Esophagus muscularis mucosa (tissue), 4 donors: ENCODE results near the gene EHBP1.

Experiments used
- EP300 ChIP-seq: sonication (generic); formaldehyde crosslinking; IDR thresholded peaks from one replicate; pipeline ENCODE4 v1.6.1; 2017; ENCODE audit warnings: antibody characterized with exemption
- POLR2A ChIP-seq: fragments of 450-650 bp; IDR thresholded peaks from one replicate; pipeline ENCODE4 v1.6.1; 2017; ENCODE audit warnings: antibody characterized with exemption, moderate library complexity, mild to moderate bottlenecking, low read depth
- TF ChIP-seq, protein P1 (sequence below), 3 experiments: fragments of 200-600 bp in 2 of 3; fragments of 450-650 bp in 1 of 3; sonication (generic) in 2 of 3; IDR thresholded peaks; one replicate each; pipeline ENCODE4 v1.5.1; 2017 to 2019; ENCODE audit warnings: antibody characterized with exemption in 3 of 3, mild to moderate bottlenecking in 2 of 3, moderate library complexity in 1 of 3

- TF ChIP-seq, protein P1, sequence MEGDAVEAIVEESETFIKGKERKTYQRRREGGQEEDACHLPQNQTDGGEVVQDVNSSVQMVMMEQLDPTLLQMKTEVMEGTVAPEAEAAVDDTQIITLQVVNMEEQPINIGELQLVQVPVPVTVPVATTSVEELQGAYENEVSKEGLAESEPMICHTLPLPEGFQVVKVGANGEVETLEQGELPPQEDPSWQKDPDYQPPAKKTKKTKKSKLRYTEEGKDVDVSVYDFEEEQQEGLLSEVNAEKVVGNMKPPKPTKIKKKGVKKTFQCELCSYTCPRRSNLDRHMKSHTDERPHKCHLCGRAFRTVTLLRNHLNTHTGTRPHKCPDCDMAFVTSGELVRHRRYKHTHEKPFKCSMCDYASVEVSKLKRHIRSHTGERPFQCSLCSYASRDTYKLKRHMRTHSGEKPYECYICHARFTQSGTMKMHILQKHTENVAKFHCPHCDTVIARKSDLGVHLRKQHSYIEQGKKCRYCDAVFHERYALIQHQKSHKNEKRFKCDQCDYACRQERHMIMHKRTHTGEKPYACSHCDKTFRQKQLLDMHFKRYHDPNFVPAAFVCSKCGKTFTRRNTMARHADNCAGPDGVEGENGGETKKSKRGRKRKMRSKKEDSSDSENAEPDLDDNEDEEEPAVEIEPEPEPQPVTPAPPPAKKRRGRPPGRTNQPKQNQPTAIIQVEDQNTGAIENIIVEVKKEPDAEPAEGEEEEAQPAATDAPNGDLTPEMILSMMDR (IDR thresholded peaks at IDR 0.05): no peak
- no peak for TF ChIP-seq POLR2A
- no peak for TF ChIP-seq EP300
Measured at GRCh38 chr2:62824388-62824787, 118.9 kb downstream of the EHBP1 start.
